Right cardiac atrium (tissue), 5 donors: ENCODE data around the gene RPS2. TPM values are rescaled to one million over a fixed set of nuclear protein-coding genes. Genes with fewer than 3 reads are reported as not detected.

Experiments used
- ATAC-seq, 2 donors: fragments of 200-7000 bp; cut with Tn5 transposase; one replicate each; pipeline versions ENCODE4 v1.8.0 to v1.9.1; 2020; ENCODE audit warnings: moderate library complexity in 2 of 2, mild to moderate bottlenecking in 1 of 2
- DNase-seq, 3 donors: peaks; one replicate each; pipeline ENCODE4 v3.0.0-alpha.2; 2020
- H3K27ac ChIP-seq: one replicate; pipeline ENCODE4 v1.5.1; 2013; ENCODE audit warnings: mild to moderate bottlenecking, low read length, control low read depth, moderate library complexity
- H3K27me3 ChIP-seq: one replicate; pipeline ENCODE4 v1.6.1; 2013; ENCODE audit not compliant: control insufficient read depth, insufficient read depth
- H3K4me1 ChIP-seq: one replicate; pipeline ENCODE4 v1.6.1; 2013; ENCODE audit warnings: low read length; ENCODE audit not compliant: control insufficient read depth, insufficient read depth
- H3K4me3 ChIP-seq: one replicate; pipeline ENCODE4 v1.5.1; 2013; ENCODE audit warnings: low read length, control low read depth
- H3K9me3 ChIP-seq: one replicate; pipeline ENCODE4 v1.6.1; 2013; ENCODE audit warnings: low read length; ENCODE audit not compliant: control insufficient read depth
- WGBS: extraction: QIAGEN DNeasy Blood & Tissue Kit; methylation state at CpG from one replicate; pipeline ENCODE4 v1.1.7; 2013; 5-methylcytosine and 5-hydroxymethylcytosine counted together
- intact Hi-C, 4 donors: fragments of 100-400 bp; cut with DNase I; formaldehyde crosslinking; loops; one replicate each; pipeline versions ENCODE4 v1.11.0 to v1.14.0; 2022 to 2023
- polyA plus RNA-seq: library from polyadenylated mRNA; stranded (reverse); fragments of 200-250 nt; gene quantifications from one replicate; pipeline ENCODE4 v1.2.3, GENCODE V29; 2013
- total RNA-seq, 4 donors: library from RNA; stranded (reverse); fragmentation: NEBNext Ultra II Directional; extraction: Animal tissue kit (Norgen Biotek cat#: 25700); gene quantifications; one replicate each; pipeline ENCODE4 v1.2.1, GENCODE V29; 2021
- donor health status: healthy with polysubstance abuse.
- donor health status: DM: no; HTN: yes; CAD: no.
- donor health status: DM: no; HTN: no; CAD: no.
- donor health status: DM: no; HTN: yes; CAD: no; lungs with severe emphysema.
- donor health status: DM: yes; HTN: yes; CAD: no.

The RPS2 gene
- total and polyA plus RNA-seq, 5 donors = 947 to 1,371 (median 1,077) TPM

DNA sequence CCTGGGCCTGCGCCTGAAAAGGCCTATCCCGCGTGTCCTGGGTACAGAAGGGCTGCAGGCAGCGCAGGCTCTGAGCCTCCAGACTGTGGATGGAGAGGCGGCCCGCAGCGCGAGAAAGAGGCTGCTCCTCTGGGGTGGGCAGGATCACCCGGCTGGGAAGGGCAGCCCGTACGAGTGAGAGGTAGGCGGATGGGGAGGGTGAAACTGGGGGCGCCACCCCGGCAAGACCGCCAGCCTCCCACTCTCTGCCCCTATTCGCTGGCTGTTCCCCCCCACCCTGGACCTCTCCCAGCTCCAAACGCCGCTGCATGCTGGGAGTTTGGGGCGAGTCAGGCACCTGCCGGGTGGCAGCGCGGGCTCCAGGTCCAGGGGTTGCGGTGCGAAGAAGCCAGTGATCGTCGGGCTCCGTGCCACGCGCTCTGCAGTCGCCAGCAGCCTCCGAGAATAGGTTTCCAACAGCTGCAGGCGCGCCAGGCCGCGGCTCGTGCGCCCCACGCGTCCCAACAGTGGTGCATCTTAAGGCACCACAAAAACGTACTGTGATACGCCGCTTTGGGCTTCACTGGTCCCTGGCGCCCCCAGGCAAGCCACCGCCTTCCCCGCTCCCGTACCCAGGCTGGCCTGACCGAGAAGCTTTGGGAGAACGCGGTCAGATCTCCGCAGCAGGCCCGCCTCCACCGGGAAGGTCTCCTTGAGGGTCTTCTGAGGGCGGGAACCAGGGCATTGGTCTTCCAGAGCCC lies 15.6 kb upstream of the RPS2 start:
- 3% methylated on average over 53 of the region's 53 CpGs for WGBS
- Histone ChIP-seq H3K27me3 (no peaks in the 10 kb centered on the region), H3K27ac (no peak overlapping the region), H3K9me3 (no peaks in the 10 kb centered on the region), H3K4me3 (no peak overlapping the region), H3K4me1 (peaks cover 5% of the 10 kb centered on the region)
- ATAC-seq (no peak), DNase-seq (no peak)
- intact Hi-C loops = no loop called here

DNA sequence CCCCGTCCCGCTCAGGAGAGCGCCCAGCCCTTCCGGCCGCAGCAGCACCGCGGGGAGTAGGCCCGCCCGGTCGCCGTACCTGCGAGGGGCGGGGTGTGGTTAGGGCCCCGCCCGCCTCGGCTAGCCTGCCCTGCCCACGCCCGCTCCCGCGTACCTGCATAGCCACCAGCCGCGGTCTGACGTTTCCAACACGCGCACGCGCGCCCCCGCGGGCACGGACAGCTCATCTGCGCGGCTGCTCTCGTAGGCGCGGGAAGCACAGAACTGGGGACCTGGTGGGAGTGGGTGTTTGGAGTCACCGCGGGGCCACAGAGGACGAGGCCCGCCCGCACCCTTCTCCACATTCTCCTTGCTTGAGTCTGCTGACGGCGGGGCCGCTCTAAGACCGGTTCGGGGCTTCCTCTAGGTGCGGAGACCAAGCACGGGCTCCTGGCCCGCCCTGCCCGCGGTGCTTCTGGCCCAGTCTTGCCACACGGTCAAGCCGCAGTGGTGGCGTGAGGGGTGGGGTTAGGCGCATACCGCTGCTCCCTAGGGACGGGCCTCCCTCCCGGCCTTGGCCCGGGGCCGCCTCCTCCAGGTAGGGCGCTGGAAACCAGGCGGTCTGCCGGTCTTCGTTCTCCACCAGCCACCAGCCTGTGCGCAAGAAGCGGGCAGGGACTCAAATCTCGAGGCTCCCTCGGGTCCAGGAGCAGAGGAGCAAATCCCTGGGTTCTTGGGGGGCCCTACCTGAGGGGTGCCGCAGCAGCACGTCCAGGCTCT lies 14.8 kb upstream of the RPS2 start:
- Histone ChIP-seq H3K27ac (no peak overlapping the region), H3K9me3 (no peaks in the 10 kb centered on the region), H3K4me1 (no peaks in the 10 kb centered on the region), H3K27me3 (no peaks in the 10 kb centered on the region), H3K4me3 (no peak overlapping the region)
- intact Hi-C loops = no loop called here
- DNase-seq (no peak), ATAC-seq (no peak)
- 19% methylated on average over 70 of the region's 70 CpGs for WGBS

DNA sequence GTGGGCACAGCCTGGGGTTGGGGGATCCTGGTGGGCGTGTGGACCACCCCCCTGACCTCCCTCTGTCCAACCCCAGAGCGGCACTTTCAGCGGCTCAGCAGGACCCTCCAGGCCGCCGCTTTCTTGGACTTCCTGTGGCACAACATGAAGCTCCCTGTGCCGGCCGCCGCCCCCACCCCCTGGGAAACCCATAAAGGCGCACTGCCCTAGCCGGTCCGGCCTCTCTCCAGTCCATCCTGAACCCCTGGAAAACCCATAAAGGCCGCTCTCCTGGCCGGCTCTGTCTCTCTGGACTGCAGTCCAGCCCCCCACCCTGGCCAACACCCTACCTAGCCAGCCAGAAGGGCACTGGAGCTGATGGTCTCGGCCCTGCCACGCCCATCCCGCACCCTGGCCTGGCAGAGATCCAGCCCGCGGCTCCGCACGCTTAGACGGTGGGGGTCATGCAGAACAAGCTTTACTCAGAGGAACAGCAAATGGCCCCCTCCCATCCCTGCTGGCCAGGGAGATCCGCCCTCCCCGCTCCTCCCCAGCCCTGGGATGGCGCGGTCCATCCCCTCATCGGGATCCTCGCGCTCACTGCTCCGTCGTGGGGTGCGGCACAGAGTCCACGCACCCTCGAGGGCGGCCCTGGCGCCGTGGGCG lies 14.0 kb upstream of the RPS2 start:
- Histone ChIP-seq H3K4me3 (no peak overlapping the region), H3K27ac (no peak overlapping the region), H3K4me1 (no peaks in the 10 kb centered on the region), H3K27me3 (no peaks in the 10 kb centered on the region), H3K9me3 (no peaks in the 10 kb centered on the region)
- ATAC-seq = no peak
- WGBS = 72% methylated on average over 37 of the region's 37 CpGs
- DNase-seq = no peak
- intact Hi-C loops = no loop called here

DNA sequence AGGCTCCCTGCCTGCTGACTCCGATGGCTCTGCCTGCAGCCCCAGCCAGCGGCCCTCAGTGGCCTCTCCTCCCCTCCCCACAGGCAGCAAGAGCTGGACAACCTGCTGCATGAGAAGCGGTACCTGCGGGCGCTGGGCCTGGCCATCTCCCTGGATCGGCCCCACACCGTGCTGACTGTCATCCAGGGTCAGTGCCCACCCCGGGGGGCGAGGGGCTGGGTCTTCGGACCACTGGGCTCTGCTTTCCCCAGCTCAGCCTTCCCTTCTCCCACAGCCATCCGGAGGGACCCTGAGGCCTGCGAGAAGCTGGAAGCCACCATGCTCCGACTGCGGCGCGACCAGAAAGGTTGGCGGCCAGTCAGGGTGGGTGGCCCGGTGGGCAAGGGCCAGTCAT lies 13.2 kb upstream of the RPS2 start:
- Histone ChIP-seq H3K9me3 (no peaks in the 10 kb centered on the region), H3K27me3 (no peaks in the 10 kb centered on the region), H3K4me3 (no peak overlapping the region), H3K4me1 (peaks cover under 1% of the 10 kb centered on the region), H3K27ac (no peak overlapping the region)
- intact Hi-C loops = no loop called here
- WGBS = 93% methylated on average over 18 of the region's 18 CpGs
- no peak for ATAC-seq
- DNase-seq = no peak

DNA sequence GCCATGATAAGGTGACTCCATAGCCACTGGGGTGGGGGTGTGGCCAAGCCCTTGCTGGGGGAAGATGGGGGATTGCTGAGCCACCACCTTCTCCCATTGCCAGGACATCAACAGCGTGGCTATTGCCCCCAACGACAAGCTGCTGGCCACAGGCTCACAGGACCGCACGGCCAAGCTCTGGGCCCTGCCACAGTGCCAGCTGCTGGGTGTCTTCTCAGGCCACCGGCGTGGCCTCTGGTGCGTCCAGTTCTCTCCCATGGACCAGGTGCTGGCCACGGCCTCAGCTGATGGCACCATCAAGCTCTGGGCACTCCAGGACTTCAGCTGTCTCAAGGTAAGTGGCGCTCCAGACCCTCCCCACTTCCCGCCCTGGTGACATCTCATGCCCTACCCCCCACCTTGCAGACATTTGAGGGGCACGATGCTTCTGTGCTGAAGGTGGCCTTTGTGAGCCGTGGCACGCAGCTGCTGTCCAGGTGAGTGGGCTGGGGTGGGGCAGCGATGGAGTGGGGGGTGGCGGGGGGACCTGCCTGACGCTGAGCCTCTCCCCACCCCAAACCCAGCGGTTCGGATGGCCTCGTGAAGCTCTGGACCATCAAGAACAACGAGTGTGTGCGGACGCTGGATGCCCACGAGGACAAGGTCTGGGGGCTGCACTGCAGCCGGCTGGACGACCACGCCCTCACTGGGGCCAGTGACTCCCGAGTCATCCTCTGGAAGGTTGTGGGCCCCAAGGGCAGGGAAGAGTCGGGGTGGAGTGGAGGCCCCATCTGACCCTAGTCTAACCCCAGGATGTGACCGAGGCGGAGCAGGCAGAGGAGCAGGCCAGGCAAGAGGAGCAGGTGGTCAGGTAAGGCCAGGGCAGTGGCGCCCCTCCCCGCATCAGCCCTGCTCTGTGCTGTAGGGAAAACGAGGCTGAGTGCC lies 12.6 kb upstream of the RPS2 start:
- DNase-seq (peak in 1 of 3 donors; percentile 60), ATAC-seq (no peak)
- peaks cover 5% of the 10 kb centered on the region for H3K4me1 ChIP-seq
- intact Hi-C loops = no loop called here
- 92% methylated on average over 33 of the region's 33 CpGs for WGBS
- no peak overlapping the region for H3K27ac ChIP-seq
- no peak overlapping the region for H3K4me3 ChIP-seq
- no peaks in the 10 kb centered on the region for H3K27me3 ChIP-seq
- no peaks in the 10 kb centered on the region for H3K9me3 ChIP-seq

DNA sequence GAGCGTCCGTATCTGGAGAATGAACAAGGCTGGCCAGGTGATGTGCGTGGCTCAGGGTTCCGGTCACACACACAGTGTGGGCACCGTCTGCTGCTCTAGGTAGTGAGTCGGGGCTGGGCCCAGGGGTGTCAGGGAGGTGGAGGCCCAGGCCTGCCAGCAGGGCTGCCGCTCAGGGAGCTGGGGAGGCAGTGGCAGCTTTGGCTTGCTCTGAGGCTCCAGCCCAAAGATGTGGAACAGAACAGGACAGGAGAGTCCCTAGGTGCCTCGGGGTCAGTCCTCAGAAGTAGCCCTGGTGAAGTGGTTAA lies 11.5 kb upstream of the RPS2 start:
- H3K9me3 ChIP-seq = no peaks in the 10 kb centered on the region
- 96% methylated on average over 8 of the region's 8 CpGs for WGBS
- no peak for DNase-seq
- ATAC-seq = no peak
- peaks cover 5% of the 10 kb centered on the region for H3K4me1 ChIP-seq
- intact Hi-C loops = no loop called here
- H3K4me3 ChIP-seq = no peak overlapping the region
- H3K27me3 ChIP-seq = no peaks in the 10 kb centered on the region
- no peak overlapping the region for H3K27ac ChIP-seq

DNA sequence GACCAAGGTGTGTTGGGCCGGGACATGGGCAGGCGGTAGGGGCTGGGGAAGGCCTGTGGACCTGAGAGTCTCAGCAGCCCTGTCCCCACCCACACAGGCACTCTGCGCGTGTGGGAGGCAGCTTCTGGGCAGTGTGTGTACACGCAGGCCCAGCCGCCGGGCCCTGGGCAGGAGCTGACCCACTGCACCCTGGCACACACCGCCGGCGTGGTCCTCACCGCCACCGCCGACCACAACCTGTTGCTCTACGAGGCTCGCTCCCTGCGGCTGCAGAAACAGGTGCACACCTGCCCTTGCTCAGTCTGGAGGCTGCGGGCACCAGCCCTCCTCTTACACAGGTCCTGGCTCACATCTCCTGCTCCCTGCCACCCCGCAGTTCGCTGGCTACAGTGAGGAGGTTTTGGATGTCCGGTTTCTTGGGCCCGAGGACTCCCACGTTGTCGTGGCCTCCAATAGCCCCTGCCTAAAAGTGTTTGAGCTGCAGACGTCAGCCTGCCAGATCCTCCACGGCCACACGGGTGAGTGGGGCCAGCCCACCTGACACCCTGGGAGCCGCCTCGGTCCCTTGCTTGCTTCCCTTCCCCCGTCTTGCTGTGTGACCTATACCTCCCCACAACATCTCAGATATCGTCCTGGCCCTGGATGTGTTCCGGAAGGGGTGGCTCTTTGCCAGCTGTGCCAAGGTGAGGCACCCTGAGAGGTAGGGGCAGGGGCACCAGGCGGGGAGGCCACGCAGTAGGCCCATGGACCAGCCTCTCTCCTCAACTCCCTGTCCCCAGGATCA lies 11.0 kb upstream of the RPS2 start:
- Histone ChIP-seq H3K27ac (no peak overlapping the region), H3K4me1 (peaks cover 9% of the 10 kb centered on the region), H3K9me3 (no peaks in the 10 kb centered on the region), H3K27me3 (no peaks in the 10 kb centered on the region), H3K4me3 (no peak overlapping the region)
- intact Hi-C loops = no loop called here
- DNase-seq (no peak), ATAC-seq (no peak)
- WGBS = 93% methylated on average over 33 of the region's 33 CpGs

DNA sequence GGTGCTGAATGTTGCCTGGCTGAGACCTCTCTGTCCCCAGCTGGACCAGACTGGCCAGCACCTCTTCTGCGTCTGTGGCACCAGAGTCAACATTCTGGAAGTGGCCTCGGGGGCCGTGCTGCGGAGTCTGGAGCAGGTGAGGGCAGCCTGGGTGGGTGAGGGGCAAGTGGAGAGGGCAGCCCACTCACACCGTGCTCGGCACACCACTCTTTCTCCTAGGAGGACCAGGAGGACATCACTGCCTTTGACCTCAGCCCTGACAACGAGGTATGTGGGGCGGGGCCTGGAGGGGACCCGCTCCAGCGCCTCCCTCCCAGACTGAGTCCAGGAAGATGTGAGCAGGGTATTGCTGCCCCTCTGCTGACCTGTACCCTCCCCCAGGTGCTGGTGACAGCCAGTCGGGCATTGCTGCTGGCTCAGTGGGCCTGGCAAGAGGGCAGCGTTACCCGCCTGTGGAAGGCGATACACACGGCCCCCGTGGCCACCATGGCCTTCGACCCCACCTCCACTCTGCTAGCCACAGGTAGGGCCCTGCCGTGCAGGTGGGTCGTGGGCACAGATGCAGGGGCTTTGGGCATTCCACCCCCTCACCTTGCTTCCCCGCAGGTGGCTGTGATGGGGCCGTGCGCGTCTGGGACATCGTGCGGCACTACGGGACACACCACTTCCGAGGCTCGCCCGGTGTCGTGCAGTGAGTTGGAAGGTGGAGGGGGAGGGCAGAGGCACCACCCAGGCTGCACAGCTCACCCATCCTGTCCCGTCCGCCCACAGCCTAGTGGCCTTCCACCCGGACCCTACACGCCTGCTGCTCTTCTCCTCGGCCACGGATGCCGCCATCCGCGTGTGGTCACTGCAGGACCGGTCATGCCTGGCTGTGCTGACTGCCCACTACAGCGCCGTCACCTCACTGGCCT lies 9.8 kb upstream of the RPS2 start:
- intact Hi-C loops = no loop called here
- peaks cover 9% of the 10 kb centered on the region for H3K4me1 ChIP-seq
- H3K27me3 ChIP-seq = no peaks in the 10 kb centered on the region
- ATAC-seq (no peak), DNase-seq (peak in 2 of 3 donors; percentile 8 to 62)
- WGBS = 93% methylated on average over 42 of the region's 42 CpGs
- no peak overlapping the region for H3K27ac ChIP-seq
- no peak overlapping the region for H3K4me3 ChIP-seq
- no peaks in the 10 kb centered on the region for H3K9me3 ChIP-seq

DNA sequence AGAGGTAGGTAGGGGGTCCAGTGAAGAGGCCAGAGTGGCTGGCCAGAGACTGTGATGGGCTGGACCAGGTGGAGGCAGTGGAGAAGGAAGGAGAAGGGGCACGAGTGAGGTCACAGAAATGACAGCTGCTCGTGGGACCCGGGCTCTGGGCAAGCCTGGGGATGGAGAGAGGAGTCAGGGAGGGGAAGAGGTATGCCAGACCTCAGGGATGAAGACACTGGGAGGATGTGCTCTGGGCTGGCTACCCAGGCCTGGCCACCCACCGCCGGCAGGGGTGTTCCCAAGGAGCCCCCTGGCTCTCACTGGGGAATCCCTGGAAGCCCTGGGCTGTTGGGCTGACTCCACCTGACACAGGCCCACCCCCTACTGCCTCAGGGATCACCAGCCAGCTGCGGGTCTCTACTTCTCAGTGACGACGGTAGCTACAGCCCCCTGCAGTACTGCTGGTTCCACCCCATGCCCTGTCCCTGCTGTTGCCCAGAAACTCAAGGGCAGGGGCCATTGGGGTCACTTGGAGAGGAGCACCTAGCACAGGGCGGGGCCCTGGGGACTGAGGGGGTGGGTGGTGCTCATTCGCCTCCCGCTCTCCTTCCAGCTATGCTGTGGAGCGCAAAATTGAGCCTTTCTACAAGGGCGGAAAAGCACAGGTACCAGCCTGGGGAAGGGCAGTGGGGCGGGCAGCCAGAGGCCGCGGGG lies 9.0 kb upstream of the RPS2 start:
- WGBS = 90% methylated on average over 16 of the region's 16 CpGs
- H3K4me1 ChIP-seq = peaks cover 9% of the 10 kb centered on the region
- no peak overlapping the region for H3K27ac ChIP-seq
- H3K4me3 ChIP-seq = no peak overlapping the region
- H3K9me3 ChIP-seq = no peaks in the 10 kb centered on the region
- H3K27me3 ChIP-seq = no peaks in the 10 kb centered on the region
- ATAC-seq = no peak
- DNase-seq = peak in 1 of 3 donors; percentile 12
- intact Hi-C loops = no loop called here
